Activated naive CD4-positive, alpha-beta T cell treated with anti-CD3 and anti-CD28 coated beads, Interleukin-2, amount 10 ng/mL, durations not matched to agents 7 days and 5 days (primary cell): ENCODE data around the gene UBE2U.

Experiments used
- CTCF ChIA-PET: fragments of 350-600 bp; sonication (Branson Sonifier 250); formaldehyde crosslinking; loops from one replicate; lab custom pipeline; 2021; ENCODE audit warnings: antibody characterized with exemption; lab: Charles Lee
- DNase-seq: peaks from one replicate; pipeline ENCODE4 v3.0.0-alpha.2; 2020
- H3K27ac Mint-ChIP-seq: one replicate; pipeline ENCODE4 v1.8.0; 2021; ENCODE audit warnings: mild to moderate bottlenecking, moderate library complexity, mixed read lengths
- H3K27me3 Mint-ChIP-seq: one replicate; pipeline ENCODE4 v1.8.0; 2021; ENCODE audit warnings: mild to moderate bottlenecking, mixed read lengths
- H3K36me3 Mint-ChIP-seq: one replicate; pipeline ENCODE4 v1.8.0; 2021; ENCODE audit warnings: mixed read lengths
- H3K4me1 Mint-ChIP-seq: one replicate; pipeline ENCODE4 v1.8.0; 2021; ENCODE audit warnings: mixed read lengths
- H3K4me3 Mint-ChIP-seq: one replicate; pipeline ENCODE4 v1.8.0; 2021; ENCODE audit warnings: mild to moderate bottlenecking, moderate library complexity, mixed read lengths
- H3K9me3 Mint-ChIP-seq: one replicate; pipeline ENCODE4 v1.8.0; 2021; ENCODE audit warnings: mixed read lengths

Gene UBE2U, protein sequence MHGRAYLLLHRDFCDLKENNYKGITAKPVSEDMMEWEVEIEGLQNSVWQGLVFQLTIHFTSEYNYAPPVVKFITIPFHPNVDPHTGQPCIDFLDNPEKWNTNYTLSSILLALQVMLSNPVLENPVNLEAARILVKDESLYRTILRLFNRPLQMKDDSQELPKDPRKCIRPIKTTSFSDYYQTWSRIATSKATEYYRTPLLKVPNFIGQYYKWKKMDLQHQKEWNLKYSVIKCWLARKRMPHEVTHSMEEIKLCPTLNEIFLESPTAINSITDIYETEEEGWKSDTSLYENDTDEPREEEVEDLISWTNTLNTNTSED

DNA sequence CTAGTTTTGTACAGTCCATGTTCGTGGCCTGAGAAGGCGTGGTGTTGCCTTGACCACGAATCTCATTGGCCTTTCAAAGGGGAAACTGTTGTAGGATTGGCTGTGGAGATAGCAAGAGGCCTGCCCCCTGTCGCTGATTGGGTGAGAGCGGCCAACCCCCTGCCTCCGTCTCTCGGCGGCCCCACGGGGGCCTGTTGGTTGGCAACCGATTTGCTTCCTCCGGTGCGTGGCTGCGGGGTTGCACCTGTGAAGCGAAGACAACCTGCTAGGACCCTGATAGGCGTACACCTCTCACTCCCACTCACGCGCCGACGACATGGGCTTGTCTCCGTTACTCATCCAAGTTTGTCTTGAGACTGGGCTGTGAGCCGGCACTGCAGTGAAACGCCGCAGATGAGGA lies at the start of gene UBE2U:
TSS of gene UBE2U (plus strand) at position 204 of the 400 bp plus-strand sequence. CDS start 428 bp downstream, outside the sequence.
- no peaks in the 10 kb centered on the region for H3K9me3 Mint-ChIP-seq
- no peak within 1 kb of the TSS for H3K27ac Mint-ChIP-seq
- no peak within 1 kb of the TSS for H3K4me3 Mint-ChIP-seq
- no peaks in the 10 kb centered on the region for H3K27me3 Mint-ChIP-seq
- no peak for DNase-seq
- no peaks in the 10 kb centered on the region for H3K4me1 Mint-ChIP-seq
- CTCF ChIA-PET: no interaction called here
- H3K36me3 Mint-ChIP-seq: no peaks in the 10 kb centered on the region

DNA sequence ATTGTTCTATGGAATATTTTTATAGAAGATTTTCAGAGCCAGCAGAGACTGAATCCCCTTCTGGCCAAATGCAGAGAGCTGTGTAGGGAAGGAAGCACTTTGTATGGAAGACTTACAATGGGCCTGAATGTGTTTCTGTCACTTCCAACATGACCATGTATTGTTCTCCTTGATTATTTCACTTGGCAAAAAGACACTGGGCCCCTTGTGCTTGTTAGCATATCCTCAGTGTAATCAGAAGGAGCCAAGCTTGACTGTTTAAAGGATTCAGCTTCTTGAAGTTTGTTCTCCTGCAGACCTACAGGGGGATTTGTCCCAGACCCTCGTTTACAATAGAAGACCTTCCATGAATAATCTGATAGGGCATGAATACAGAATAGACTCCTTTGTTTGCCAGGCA lies 48.1 kb upstream of the UBE2U start:
- Mint-ChIP-seq H3K4me1 (no peaks in the 10 kb centered on the region), H3K4me3 (no peak overlapping the region), H3K9me3 (no peaks in the 10 kb centered on the region), H3K27me3 (no peaks in the 10 kb centered on the region), H3K27ac (no peak overlapping the region), H3K36me3 (no peaks in the 10 kb centered on the region)
- CTCF ChIA-PET: no interaction called here
- DNase-seq: no peak

DNA sequence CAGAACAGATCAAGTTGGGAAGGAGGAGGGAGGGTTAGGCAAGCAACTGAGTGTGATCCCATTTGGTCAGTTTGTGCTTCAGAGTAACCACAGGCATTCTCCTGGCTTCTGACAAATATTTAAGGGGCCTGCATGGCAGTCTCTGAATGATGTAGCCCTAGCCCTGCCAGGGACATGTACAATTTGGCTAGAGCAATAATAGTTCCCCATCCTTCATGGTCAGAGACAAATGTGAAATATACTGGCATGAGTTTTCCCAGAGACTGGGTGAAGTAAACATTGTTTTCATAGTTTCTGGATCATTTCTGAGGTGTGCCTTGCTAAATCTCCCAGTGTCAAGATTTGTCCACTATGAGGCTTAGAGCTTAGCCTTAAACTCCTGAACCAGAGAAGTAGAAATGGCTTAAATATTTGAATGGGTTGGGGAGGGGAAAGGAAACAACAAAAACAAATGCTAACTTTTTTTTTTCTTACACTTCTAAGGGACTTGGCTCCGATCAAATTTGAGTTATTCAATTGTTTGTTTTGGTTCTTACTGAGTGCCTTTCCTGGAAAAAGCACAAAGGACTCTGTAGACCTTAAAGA lies 42.0 kb upstream of the UBE2U start:
- CTCF ChIA-PET: no interaction called here

DNA sequence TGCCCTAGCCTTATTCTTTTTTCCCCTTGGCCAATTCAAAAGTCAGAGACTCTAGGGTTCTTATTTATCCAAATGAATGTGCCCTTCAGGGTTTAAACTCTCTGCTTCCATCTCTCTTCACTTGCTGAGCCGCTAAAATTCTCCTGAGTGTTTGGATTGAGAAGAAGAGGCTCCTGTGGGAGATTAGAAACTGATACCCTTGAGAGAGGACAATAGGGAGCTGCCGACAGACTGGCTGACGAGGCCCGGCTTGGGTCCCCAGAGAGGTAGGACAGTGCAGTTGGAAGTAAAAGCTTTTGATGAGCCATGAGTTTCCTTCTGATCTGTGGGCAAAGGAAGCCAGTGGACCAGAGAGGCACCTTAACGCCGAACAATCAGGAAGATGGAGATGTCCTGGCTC lies 41.3 kb upstream of the UBE2U start:
- Mint-ChIP-seq H3K9me3 (no peaks in the 10 kb centered on the region), H3K4me1 (no peaks in the 10 kb centered on the region), H3K27ac (no peak overlapping the region), H3K4me3 (no peak overlapping the region), H3K27me3 (peaks cover 10% of the 10 kb centered on the region), H3K36me3 (no peaks in the 10 kb centered on the region)
- CTCF ChIA-PET: interaction anchor here (0.7 kb wide), 1 partner anchor 470 kb away, joined by 3 read pairs; no protein-coding TSS in a partner anchor
- DNase-seq: no peak

More for the DNA sequence above, 42.0 kb upstream of the UBE2U start:
- no peaks in the 10 kb centered on the region for H3K36me3 Mint-ChIP-seq
- no peak overlapping the region for H3K27ac Mint-ChIP-seq
- H3K4me3 Mint-ChIP-seq: no peak overlapping the region
- no peaks in the 10 kb centered on the region for H3K9me3 Mint-ChIP-seq
- peaks cover 10% of the 10 kb centered on the region for H3K27me3 Mint-ChIP-seq
- H3K4me1 Mint-ChIP-seq: no peaks in the 10 kb centered on the region
- no peak for DNase-seq

DNA sequence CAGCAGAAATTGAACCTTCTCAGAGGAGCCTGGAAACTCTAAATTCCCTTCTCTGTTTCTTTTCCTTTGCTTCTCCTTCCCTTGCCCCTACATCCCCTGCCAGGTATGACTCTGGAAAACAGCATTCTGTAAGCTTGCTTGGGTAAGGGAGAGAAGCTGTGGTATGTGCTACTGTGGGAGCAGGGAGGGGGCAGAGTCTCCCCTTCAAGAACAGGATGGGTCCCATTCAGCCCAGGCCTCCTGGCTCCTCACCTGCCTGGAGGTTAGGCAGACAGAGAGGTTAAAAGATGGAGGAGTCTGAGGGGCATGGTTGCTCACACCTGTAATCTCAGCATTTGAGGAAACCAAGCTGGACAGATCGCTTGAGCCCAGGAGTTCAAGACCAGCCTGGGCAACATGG lies 40.6 kb upstream of the UBE2U start:
- no peak overlapping the region for H3K4me3 Mint-ChIP-seq

DNA sequence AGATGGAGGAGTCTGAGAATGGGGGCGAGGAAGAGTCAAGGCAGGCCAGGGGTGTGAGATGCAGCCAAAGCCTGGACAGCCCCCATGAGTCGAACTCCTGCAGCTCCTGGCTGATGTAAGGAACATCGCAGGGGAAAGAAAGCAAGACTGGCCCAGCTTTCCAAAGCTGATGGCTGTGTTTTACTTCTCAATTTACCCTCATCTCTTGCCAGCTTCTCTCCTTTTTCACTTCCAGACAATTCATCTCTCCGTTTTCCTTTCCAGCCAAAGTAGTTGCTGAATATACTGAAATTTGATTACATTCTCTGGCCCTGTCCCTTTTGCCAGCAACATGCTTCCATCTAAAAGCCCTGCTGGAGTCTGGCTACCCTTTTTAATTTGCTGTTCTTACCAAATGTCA lies 40.0 kb upstream of the UBE2U start:
- Mint-ChIP-seq H3K27ac (no peak overlapping the region), H3K4me3 (no peak overlapping the region), H3K9me3 (no peaks in the 10 kb centered on the region), H3K27me3 (peaks cover 10% of the 10 kb centered on the region), H3K4me1 (no peaks in the 10 kb centered on the region), H3K36me3 (no peaks in the 10 kb centered on the region)
- CTCF ChIA-PET: no interaction called here
- no peak for DNase-seq

More for the DNA sequence above, 40.6 kb upstream of the UBE2U start:
- Mint-ChIP-seq H3K27ac (no peak overlapping the region), H3K36me3 (no peaks in the 10 kb centered on the region), H3K9me3 (no peaks in the 10 kb centered on the region), H3K4me1 (no peaks in the 10 kb centered on the region), H3K27me3 (peaks cover 10% of the 10 kb centered on the region)
- CTCF ChIA-PET: interaction anchor here (0.7 kb wide), 1 partner anchor 471 kb away, joined by 3 read pairs; no protein-coding TSS in a partner anchor
- DNase-seq: no peak

DNA sequence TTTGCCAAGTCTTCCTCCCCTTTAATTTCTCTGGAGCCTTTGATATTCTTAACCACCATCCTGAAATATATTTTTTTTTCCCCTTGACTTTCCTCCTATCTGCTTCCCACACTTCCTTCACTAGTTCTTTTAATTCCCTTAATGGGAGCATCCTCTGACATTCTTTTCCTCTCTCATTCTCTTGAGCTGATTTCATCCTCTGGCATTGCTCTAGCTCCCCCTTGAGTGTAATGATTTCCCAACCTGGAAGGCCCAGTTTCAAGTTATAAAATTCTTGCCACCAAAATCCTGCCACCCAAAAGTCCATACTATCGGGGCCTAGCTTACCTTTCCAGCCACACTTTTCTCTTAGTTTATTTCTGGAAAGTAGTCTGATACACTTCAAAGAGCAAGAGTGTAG lies 39.5 kb upstream of the UBE2U start:
- Mint-ChIP-seq H3K27me3 (peaks cover 10% of the 10 kb centered on the region), H3K4me3 (no peak overlapping the region), H3K9me3 (no peaks in the 10 kb centered on the region), H3K4me1 (no peaks in the 10 kb centered on the region), H3K36me3 (no peaks in the 10 kb centered on the region), H3K27ac (no peak overlapping the region)
- no peak for DNase-seq
- CTCF ChIA-PET: no interaction called here

DNA sequence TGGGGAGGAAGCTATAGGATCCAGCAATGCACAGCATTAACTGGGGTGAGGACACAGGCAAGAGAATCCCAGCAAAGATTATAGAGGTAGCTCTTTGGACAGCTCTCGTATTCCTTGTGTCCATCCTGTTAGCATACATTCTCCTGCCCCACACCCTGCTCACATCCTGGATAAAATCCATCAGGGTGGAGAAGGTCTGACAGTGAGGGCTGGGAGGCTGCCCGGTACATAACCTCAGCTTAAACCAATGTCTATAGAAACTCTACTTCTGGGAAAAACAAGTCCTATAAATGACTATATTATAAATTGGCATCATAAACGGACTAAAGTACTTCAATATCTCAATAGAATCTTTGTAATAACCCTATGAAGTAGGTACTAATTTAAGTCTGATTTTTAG lies 36.8 kb upstream of the UBE2U start:
- Mint-ChIP-seq H3K27ac (no peak overlapping the region), H3K27me3 (peaks cover 17% of the 10 kb centered on the region), H3K4me1 (peaks cover 1% of the 10 kb centered on the region), H3K9me3 (peaks cover 2% of the 10 kb centered on the region), H3K36me3 (no peaks in the 10 kb centered on the region), H3K4me3 (no peak overlapping the region)
- CTCF ChIA-PET: no interaction called here
- DNase-seq: no peak

DNA sequence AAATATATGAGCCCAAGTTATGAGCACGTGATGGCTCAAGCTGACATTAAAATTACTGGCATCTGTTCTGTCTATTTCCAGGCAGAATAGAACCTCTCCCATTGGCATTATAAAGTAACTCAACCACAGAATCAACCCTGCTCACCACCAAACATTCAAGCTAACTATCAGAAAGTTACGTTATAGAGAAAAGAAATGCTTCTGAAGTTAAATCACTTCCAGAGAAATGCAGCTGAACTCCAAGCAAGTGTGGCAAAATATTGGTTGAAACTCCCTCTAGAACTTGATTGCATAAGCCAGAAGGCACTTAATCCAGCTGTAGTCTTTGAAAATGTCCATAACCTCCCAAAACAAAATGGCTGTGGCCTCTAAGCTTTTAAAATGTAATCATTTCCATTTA lies 36.2 kb upstream of the UBE2U start:
- Mint-ChIP-seq H3K27me3 (peaks cover 17% of the 10 kb centered on the region), H3K4me3 (no peak overlapping the region), H3K27ac (no peak overlapping the region), H3K9me3 (peaks cover 2% of the 10 kb centered on the region), H3K36me3 (no peaks in the 10 kb centered on the region), H3K4me1 (peaks cover 6% of the 10 kb centered on the region)
- CTCF ChIA-PET: interaction anchor here (2.0 kb wide), 1 partner anchor 30 kb away, joined by 6 read pairs; no protein-coding TSS in a partner anchor
- DNase-seq: no peak

DNA sequence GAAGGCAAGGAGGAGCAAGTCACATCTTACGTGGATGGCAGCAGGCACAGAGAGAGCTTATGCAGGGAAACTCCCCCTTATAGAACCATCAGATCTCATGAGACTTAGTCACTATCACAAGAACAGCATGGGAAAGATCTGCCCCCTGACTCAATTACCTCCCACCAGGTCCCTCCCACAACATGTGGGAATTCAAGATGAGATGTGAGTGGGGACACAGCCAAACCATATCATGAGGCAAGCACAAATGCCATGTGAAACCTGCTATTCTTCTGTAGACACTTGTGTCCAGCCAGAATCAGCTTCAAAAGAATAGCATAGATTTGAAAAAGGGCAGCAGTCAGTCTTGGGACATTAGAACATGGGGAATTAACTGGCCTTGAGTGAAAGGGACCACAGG lies 32.2 kb upstream of the UBE2U start:
- peaks cover 6% of the 10 kb centered on the region for H3K4me1 Mint-ChIP-seq
- peaks cover 17% of the 10 kb centered on the region for H3K27me3 Mint-ChIP-seq
- no peak overlapping the region for H3K4me3 Mint-ChIP-seq
- H3K27ac Mint-ChIP-seq: no peak overlapping the region
- H3K36me3 Mint-ChIP-seq: no peaks in the 10 kb centered on the region
- DNase-seq: no peak
- CTCF ChIA-PET: no interaction called here
- peaks cover 2% of the 10 kb centered on the region for H3K9me3 Mint-ChIP-seq

DNA sequence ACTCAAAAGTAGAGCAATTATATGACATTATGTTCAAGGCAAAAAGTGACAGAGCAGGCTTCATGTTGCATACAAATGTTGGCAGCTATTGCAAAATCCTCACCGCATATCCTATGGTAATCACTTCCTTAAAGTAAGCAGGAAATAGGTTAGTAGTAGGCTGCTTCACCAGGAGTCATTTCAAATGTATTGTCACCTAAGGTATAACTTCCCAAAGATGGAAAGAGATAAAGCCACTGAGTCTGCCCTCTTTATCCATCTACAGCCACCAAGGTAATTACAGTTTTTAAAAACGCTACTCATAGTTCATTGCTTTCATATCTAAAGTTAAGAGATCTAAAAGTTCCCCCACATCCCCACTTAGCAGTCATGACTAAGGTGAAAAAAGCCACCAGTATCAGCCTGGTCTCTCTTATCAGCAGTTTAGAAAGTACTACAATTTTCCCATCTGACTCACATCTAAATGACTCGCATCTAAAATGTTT lies 31.6 kb upstream of the UBE2U start:
- peaks cover 17% of the 10 kb centered on the region for H3K27me3 Mint-ChIP-seq
- no peak overlapping the region for H3K4me3 Mint-ChIP-seq
- H3K36me3 Mint-ChIP-seq: no peaks in the 10 kb centered on the region
- peaks cover 6% of the 10 kb centered on the region for H3K4me1 Mint-ChIP-seq
- CTCF ChIA-PET: no interaction called here
- H3K9me3 Mint-ChIP-seq: peaks cover 2% of the 10 kb centered on the region
- DNase-seq: no peak
- no peak overlapping the region for H3K27ac Mint-ChIP-seq

DNA sequence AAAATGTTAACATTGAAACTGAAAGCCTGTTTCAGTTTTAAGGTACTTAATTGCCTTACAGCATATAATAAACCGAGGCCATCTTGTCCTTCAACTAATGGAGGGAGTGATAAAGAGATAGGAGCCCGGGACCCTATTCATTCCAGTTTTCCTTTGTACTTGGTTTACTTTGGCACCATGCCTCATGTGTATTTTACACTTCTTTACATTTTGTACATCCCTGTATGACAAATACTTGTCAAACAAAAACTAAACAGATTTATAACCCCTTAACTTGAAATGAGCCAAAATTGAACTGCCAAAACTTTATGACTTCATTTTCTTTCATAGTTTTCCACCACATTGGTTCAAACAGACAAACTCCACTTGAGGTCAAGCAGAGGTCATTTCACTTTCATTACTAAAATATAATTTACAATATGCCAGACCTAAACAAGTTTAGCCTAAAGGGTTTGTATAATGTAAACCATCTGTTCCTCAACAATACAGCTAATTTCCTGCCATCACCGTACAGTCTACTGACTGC lies 30.9 kb upstream of the UBE2U start:
- no peaks in the 10 kb centered on the region for H3K36me3 Mint-ChIP-seq
- peaks cover 17% of the 10 kb centered on the region for H3K27me3 Mint-ChIP-seq
- peaks cover 6% of the 10 kb centered on the region for H3K4me1 Mint-ChIP-seq
- peaks cover 2% of the 10 kb centered on the region for H3K9me3 Mint-ChIP-seq
- H3K4me3 Mint-ChIP-seq: no peak overlapping the region
- DNase-seq: no peak
- CTCF ChIA-PET: no interaction called here
- no peak overlapping the region for H3K27ac Mint-ChIP-seq

DNA sequence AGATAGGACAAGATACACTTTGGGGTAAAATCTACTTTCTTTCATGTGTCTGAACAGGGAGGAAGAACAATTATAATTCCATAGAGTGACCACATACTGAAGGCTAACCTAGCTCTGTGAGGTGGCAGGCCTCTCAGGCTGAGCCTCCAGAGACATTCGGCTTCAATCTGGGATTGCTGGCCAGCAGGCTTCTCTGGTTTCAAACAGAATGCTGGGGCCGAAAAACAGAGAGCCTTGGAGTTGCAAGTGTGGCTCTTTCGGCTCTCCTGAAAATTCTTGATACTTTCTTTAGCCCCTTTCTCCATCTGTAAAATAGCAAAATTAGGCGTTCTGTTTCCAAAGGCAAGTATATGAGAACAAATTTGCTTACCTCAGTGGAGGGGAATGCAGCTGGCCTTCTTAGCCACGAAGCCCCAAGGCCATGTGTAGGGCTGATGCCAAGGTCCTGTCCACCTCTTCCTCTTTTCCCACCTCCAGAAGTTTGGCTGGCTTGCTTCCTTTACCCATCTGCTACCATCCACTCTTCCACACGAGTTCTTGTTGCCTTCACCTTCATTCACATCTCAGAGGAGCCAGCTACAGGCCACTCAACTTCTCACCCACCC lies 30.0 kb upstream of the UBE2U start:
- CTCF ChIA-PET: no interaction called here
- Mint-ChIP-seq H3K27ac (no peak overlapping the region), H3K36me3 (no peaks in the 10 kb centered on the region), H3K27me3 (peaks cover 22% of the 10 kb centered on the region), H3K9me3 (peaks cover 2% of the 10 kb centered on the region), H3K4me3 (no peak overlapping the region), H3K4me1 (peaks cover 6% of the 10 kb centered on the region)
- DNase-seq: no peak

DNA sequence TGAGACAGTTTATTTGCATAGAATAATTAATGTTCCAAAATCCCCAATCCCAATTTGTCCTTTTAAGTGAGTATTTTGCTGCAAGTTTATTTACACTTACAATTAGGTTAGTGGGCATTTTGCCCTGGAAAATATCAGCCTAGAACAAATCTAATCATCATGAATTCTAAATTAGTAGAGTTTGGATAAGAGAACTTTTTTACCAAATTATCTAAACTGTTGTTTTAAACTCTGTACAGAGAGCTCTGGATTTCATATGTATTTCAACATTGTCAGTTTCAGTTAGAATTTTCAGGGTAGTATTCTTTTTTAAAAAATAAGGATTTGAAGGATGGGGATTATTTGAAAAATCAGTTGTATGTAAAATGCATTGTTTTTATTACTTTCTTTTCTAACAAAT lies 27.8 kb upstream of the UBE2U start:
- H3K27me3 Mint-ChIP-seq: peaks cover 15% of the 10 kb centered on the region
- H3K4me3 Mint-ChIP-seq: no peak overlapping the region
- DNase-seq: no peak
- H3K36me3 Mint-ChIP-seq: no peaks in the 10 kb centered on the region
- CTCF ChIA-PET: no interaction called here
- H3K27ac Mint-ChIP-seq: no peak overlapping the region
- no peaks in the 10 kb centered on the region for H3K9me3 Mint-ChIP-seq
- H3K4me1 Mint-ChIP-seq: peaks cover 6% of the 10 kb centered on the region
